Measurements from ENCODE around the gene SOX9. TPM values are rescaled to one million over a fixed set of nuclear protein-coding genes. Genes with fewer than 3 reads are reported as not detected.

Gene SOX9
- total RNA-seq, 6 experiments from 2014 or later, result 0.71 to 4.2 (median 1.00) TPM

- no peak for DNase-seq
- Mint-ChIP-seq H3K27ac (no peak overlapping the region), H3K4me1 (ENCODE audit: low read depth) (peaks cover 6% of the 10 kb centered on the region; the same call in 1 of the 2 replicates), H3K27me3 (ENCODE audit: insufficient read depth) (peaks cover 18% of the 10 kb centered on the region), H3K36me3 (ENCODE audit: low read depth) (no peaks in the 10 kb centered on the region), H3K9me3 (no peaks in the 10 kb centered on the region), H3K4me3 (no peak overlapping the region)
- TF ChIP-seq CTCF (IDR thresholded peaks at IDR 0.05), result no peak
Observed at GRCh38 chr17:72173499-72174116, 52.8 kb downstream of the SOX9 start.

DNA sequence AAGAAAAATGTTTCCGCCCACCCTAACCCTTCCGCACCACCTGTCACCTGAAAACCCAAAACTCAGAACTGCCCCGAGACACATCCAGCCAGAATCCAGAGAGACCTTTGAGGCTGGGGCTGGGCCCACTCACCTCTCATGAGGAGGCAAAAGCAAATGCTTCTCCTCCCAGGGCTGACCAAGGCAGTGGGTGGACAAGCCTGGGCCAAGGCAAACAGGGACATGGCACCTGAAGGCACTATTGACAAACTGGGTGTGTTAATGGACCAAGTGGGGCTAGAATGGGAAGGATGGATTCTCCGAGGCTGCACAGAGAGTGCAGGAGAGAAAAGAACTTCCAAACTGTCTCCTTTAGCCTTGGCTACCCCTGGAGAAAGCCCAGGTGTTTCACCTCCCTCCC lies 54.4 kb downstream of the SOX9 start:
- peaks cover 18% of the 10 kb centered on the region for H3K27me3 Mint-ChIP-seq (ENCODE audit: insufficient read depth)
- H3K4me3 Mint-ChIP-seq, result no peak overlapping the region
- peaks cover 6% of the 10 kb centered on the region; the same call in 1 of the 2 replicates for H3K4me1 Mint-ChIP-seq (ENCODE audit: low read depth)
- H3K36me3 Mint-ChIP-seq (ENCODE audit: low read depth), result no peaks in the 10 kb centered on the region
- H3K9me3 Mint-ChIP-seq, result no peaks in the 10 kb centered on the region
- no peak for TF ChIP-seq CTCF (IDR thresholded peaks at IDR 0.05)
- no peak for DNase-seq
- no peak overlapping the region for H3K27ac Mint-ChIP-seq

Measured in HFFc6 (cell line).